Aorta (tissue), 5 donors: ENCODE results near the gene KCNK3. TPM values are rescaled to one million over a fixed set of nuclear protein-coding genes. Genes with fewer than 3 reads are reported as not detected.

ENCODE experiments used
- ATAC-seq: fragments of 200-7000 bp; cut with Tn5 transposase; one replicate; pipeline ENCODE4 v1.9.1; 2022; ENCODE audit warnings: moderate library complexity; ENCODE audit not compliant: low FRiP score
- DNase-seq, 2 donors: peaks; one replicate each; pipeline ENCODE4 v3.0.0-alpha.2; 2020
- H3K27ac ChIP-seq, 2 donors: one replicate each; pipeline ENCODE4 v1.5.1; 2013; ENCODE audit warnings: low read length in 2 of 2, mild to moderate bottlenecking in 2 of 2, moderate library complexity in 2 of 2, control low read depth in 1 of 2, inconsistent platforms in 1 of 2, low read depth in 1 of 2
- H3K27me3 ChIP-seq, 2 donors: one replicate each; pipeline ENCODE4 v1.6.1; 2013; ENCODE audit warnings: control low read depth in 1 of 2, low read length in 1 of 2, mild to moderate bottlenecking in 1 of 2, moderate library complexity in 1 of 2; ENCODE audit not compliant: insufficient read depth in 2 of 2, control insufficient read depth in 1 of 2
- H3K36me3 ChIP-seq, 2 donors: one replicate each; pipeline ENCODE4 v1.6.1; 2013; ENCODE audit warnings: control low read depth in 1 of 2, low read length in 1 of 2, mild to moderate bottlenecking in 1 of 2; ENCODE audit not compliant: insufficient read depth in 2 of 2, control insufficient read depth in 1 of 2
- H3K4me1 ChIP-seq, 2 donors: one replicate each; pipeline ENCODE4 v1.6.1; 2013; ENCODE audit warnings: low read length in 2 of 2, control low read depth in 1 of 2, mild to moderate bottlenecking in 1 of 2, moderate library complexity in 1 of 2; ENCODE audit not compliant: insufficient read depth in 2 of 2, control insufficient read depth in 1 of 2
- H3K4me3 ChIP-seq, 2 donors: one replicate each; pipeline ENCODE4 v1.5.1; 2013; ENCODE audit warnings: low read length in 2 of 2, control low read depth in 1 of 2, mild to moderate bottlenecking in 1 of 2
- H3K9me3 ChIP-seq: one replicate; pipeline ENCODE4 v1.6.1; 2013; ENCODE audit warnings: mild to moderate bottlenecking, low read length; ENCODE audit not compliant: control insufficient read depth
- WGBS, 2 donors: extraction: QIAGEN DNeasy Blood & Tissue Kit; methylation state at CpG; one replicate each; pipeline ENCODE4 v1.1.7; 2013; 5-methylcytosine and 5-hydroxymethylcytosine counted together
- intact Hi-C, 2 donors: fragments of 100-400 bp; cut with DNase I; formaldehyde crosslinking; loops; one replicate each; pipeline versions ENCODE4 v1.14.2 to v1.15.0; 2022
- polyA plus RNA-seq, 2 donors: library from polyadenylated mRNA; stranded (reverse); fragments of 200-250 nt; gene quantifications; one replicate each; pipeline ENCODE4 v1.2.3, GENCODE V29; 2013
- total RNA-seq, 2 donors: library from RNA; stranded (reverse); fragmentation: NEBNext Ultra II Directional; extraction: Animal tissue kit (Norgen Biotek cat#: 25700); gene quantifications; one replicate each; pipeline ENCODE4 v1.2.1, GENCODE V29; 2021
- donor health status: healthy with polysubstance abuse.
- donor health status: Bipolar disorder and iron deficiency.
- donor health status: DM: no; HTN: no; CAD: no.
- donor health status: DM: no; HTN: no; CAD: no.
- donor health status: DM: yes; HTN: yes; CAD: no.

KCNK3 gene
- total and polyA plus RNA-seq, 4 donors, result 0.63 to 14.7 (median 7.6) TPM

- WGBS, 2 donors, result 72 to 92% methylated on average over 6 of the region's 6 CpGs
- no peak overlapping the region for H3K4me3 ChIP-seq
- H3K4me1 ChIP-seq, result no peaks in the 10 kb centered on the region
- DNase-seq (no peak), ATAC-seq (no peak)
- H3K27me3 ChIP-seq, result no peaks in the 10 kb centered on the region
- H3K9me3 ChIP-seq, result no peaks in the 10 kb centered on the region
- H3K36me3 ChIP-seq, result no peaks in the 10 kb centered on the region
- H3K27ac ChIP-seq, result no peak overlapping the region
- intact Hi-C loops, result no loop called here
Measured at GRCh38 chr2:26718949-26719686, 26.6 kb downstream of the KCNK3 start.

GRCh38 chr2:26720322-26721114 lies 28.0 kb downstream of the KCNK3 start:
- DNase-seq (peak; percentile 92 to 97), ATAC-seq (peak; percentile 82)
- no peak overlapping the region for H3K4me3 ChIP-seq
- peak overlapping the region in 1 of 2 donors; percentile 32 for H3K27ac ChIP-seq
- no peaks in the 10 kb centered on the region for H3K4me1 ChIP-seq
- no peaks in the 10 kb centered on the region for H3K9me3 ChIP-seq
- intact Hi-C loops, result loop anchor here (2.0 to 5.0 kb wide), 2 partner anchors 28 to 38 kb away; partner anchors contain the start of gene KCNK3 (in 1 of the 2)
- no peaks in the 10 kb centered on the region for H3K27me3 ChIP-seq
- 29 to 35% methylated on average over 6 to 7 of the region's 7 CpGs for WGBS, 2 donors
- no peaks in the 10 kb centered on the region for H3K36me3 ChIP-seq

DNA sequence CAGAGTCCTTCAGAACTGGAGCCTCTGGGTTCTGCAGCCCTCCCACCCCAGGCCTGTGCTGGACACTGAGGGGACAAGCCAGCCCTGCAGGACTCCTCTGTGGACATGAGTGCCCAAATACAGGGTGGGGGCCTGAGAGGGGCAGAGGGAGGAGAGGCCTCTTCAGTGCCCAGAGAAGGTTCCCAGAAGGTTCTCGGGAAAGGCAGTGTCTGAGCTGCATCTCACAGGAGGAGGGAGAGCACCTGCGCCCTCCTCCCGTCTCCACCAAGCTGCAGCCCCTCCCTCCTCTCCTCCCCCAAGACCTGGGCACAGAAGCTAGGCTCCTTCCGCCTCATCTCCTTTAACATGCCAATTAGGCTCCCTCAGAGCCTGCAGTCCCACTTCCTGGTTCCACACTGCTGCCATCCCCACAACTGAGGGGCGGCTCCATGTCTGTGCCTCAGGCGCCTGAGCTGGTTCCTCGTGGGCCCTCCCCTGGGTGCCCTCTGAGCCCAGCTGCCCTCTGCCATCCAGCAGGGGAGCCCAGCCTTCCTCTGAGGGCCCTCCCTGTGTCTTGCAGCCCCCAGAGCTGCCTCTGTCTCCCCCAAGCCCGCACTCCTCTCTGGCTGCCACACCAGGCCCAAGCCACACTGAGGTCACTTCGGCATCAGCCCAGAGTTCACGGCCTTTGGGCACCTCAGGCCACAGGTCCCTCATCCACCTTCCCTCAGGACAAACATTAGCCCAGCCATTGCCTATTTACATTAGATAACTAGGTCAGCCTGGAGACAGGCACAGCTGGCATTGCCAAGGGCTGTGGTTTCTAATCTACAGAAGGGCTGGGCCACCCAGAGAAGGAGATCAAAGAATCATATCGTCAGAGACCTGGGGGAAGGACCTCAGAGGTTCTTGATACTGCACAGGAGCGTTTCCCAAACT lies 28.9 kb downstream of the KCNK3 start:
- no peaks in the 10 kb centered on the region for H3K4me1 ChIP-seq
- 69 to 75% methylated on average over 12 of the region's 12 CpGs for WGBS, 2 donors
- H3K27me3 ChIP-seq, result no peaks in the 10 kb centered on the region

DNA sequence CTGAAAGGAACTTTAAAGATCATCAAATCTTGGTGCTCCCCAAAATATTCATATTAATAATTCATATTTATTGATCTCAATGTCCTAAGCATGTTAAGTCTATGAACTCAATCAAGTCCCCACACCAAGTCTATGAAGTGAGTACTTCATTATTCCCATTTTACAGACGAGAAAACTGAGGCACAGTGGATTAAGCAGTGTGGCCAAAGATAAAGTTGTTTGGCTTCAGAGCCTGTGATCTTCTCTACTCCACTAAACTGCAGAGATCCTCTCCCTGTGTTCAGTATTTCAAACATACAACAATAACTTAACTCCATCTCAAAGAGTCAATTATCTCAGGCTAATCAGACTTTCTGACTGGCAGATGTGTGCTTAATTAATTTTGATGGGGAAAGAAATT lies 29.8 kb downstream of the KCNK3 start:
- WGBS, 2 donors, result 86 to 96% methylated on average over 1 of the region's 1 CpG
- Histone ChIP-seq H3K4me1 (no peaks in the 10 kb centered on the region), H3K36me3 (no peaks in the 10 kb centered on the region), H3K9me3 (no peaks in the 10 kb centered on the region), H3K4me3 (no peak overlapping the region), H3K27ac (no peak overlapping the region), H3K27me3 (no peaks in the 10 kb centered on the region)
- DNase-seq (no peak), ATAC-seq (no peak)
- intact Hi-C loops, result loop anchor here in 1 of 2 donors (5.0 kb wide), 1 partner anchor 40 kb away; no protein-coding TSS in a partner anchor

More for the DNA sequence above, 28.9 kb downstream of the KCNK3 start:
- H3K4me3 ChIP-seq, result no peak overlapping the region
- H3K36me3 ChIP-seq, result no peaks in the 10 kb centered on the region
- ATAC-seq (peak; percentile 4), DNase-seq (no peak)
- H3K9me3 ChIP-seq, result no peaks in the 10 kb centered on the region
- peak overlapping the region in 1 of 2 donors; percentile 1 for H3K27ac ChIP-seq
- intact Hi-C loops, result loop anchor here (2.0 to 5.0 kb wide), 2 partner anchors 29 to 39 kb away; partner anchors contain the start of gene KCNK3 (in 1 of the 2)

- intact Hi-C loops, result loop anchor here in 1 of 2 donors (5.0 kb wide), 1 partner anchor 41 kb away; no protein-coding TSS in a partner anchor
- 93 to 100% methylated on average over 1 of the region's 1 CpG for WGBS, 2 donors
- Histone ChIP-seq H3K36me3 (no peaks in the 10 kb centered on the region), H3K27me3 (no peaks in the 10 kb centered on the region), H3K9me3 (no peaks in the 10 kb centered on the region), H3K4me1 (no peaks in the 10 kb centered on the region), H3K27ac (peak overlapping the region in 1 of 2 donors; percentile 66), H3K4me3 (no peak overlapping the region)
- DNase-seq (no peak), ATAC-seq (no peak)
Measured at GRCh38 chr2:26722911-26723310, 30.4 kb downstream of the KCNK3 start.

- Histone ChIP-seq H3K27me3 (no peaks in the 10 kb centered on the region), H3K4me3 (no peak overlapping the region), H3K9me3 (no peaks in the 10 kb centered on the region), H3K27ac (peak overlapping the region; percentile 20 to 66), H3K36me3 (no peaks in the 10 kb centered on the region), H3K4me1 (no peaks in the 10 kb centered on the region)
- intact Hi-C loops, result loop anchor here in 1 of 2 donors (5.0 kb wide), 1 partner anchor 41 kb away; no protein-coding TSS in a partner anchor
- no peak for ATAC-seq
- DNase-seq, result no peak
- 85 to 86% methylated on average over 3 of the region's 3 CpGs for WGBS, 2 donors
Measured at GRCh38 chr2:26723475-26723874, 31.0 kb downstream of the KCNK3 start.

DNA sequence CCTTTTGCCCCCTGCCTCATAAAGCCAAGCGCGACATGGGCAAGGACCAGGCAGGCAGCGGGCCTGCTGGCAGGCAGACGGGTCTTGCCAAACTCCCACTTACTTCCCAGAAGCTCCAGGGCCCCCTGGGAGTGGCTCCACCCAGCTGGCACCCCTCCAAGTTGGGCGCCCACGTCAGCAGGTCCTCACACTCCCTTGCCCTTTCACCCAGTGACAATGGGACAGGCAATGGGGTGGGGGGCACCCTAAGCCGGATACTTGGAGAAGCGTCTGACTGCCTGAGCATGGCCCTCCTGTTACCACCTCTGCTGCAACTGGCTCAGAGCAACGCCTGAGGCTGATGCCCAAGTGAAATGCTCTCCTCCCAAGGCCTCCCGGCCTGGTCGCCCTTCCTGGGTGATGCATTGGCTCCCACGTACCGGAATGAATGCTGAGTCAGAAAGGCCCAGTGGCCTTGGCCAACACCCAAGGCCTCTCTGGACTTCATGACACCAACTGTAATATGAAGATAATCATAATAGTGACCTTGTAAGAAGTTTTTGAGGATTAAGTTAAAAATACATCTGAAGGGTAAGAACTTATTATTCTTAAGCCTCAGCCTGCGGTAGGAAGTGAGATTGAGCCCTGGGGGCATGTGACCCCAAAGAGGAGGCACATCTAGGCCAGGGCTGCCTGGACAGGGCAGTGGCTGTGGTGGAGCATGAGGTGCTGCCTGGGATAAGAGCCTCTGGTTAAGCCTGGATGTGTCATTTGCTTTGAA lies 31.6 kb downstream of the KCNK3 start:
- H3K4me3 ChIP-seq, result no peak overlapping the region
- intact Hi-C loops, result loop anchor here (1.0 to 5.0 kb wide), 2 partner anchors 40 to 42 kb away; no protein-coding TSS in a partner anchor
- no peaks in the 10 kb centered on the region for H3K4me1 ChIP-seq

More for the DNA sequence above, 31.6 kb downstream of the KCNK3 start:
- DNase-seq (peak; percentile 90 to 95), ATAC-seq (peak; percentile 58)
- no peaks in the 10 kb centered on the region for H3K27me3 ChIP-seq
- 6% methylated on average over 10 to 14 of the region's 14 CpGs for WGBS, 2 donors
- H3K9me3 ChIP-seq, result no peaks in the 10 kb centered on the region
- no peaks in the 10 kb centered on the region for H3K36me3 ChIP-seq
- H3K27ac ChIP-seq, result peak overlapping the region; percentile 20 to 76
